Upper lobe of left lung (tissue), 6 donors: ENCODE data around the gene USP24. TPM values are rescaled to one million over a fixed set of nuclear protein-coding genes. Genes with fewer than 3 reads are reported as not detected.
A peak's percentile ranks its signal among the peaks of the same experiment; 100 is the strongest.

Source experiments
- ATAC-seq, 2 donors: fragments of 200-7000 bp; cut with Tn5 transposase; one replicate each; pipeline ENCODE4 v1.9.1; 2022; ENCODE audit warnings: mild to moderate bottlenecking in 2 of 2, moderate library complexity in 2 of 2; ENCODE audit not compliant: low FRiP score in 2 of 2
- DNase-seq, 2 donors: peaks; one replicate each; pipeline ENCODE4 v3.0.0-alpha.2; 2019 to 2020
- H3K27ac ChIP-seq, 4 donors: fragments of 200-600 bp; sonication (generic); one replicate each; pipeline ENCODE4 v1.5.1; 2016 to 2019
- H3K27me3 ChIP-seq, 4 donors: fragments of 200-600 bp; sonication (generic); one replicate each; pipeline ENCODE4 v1.5.1; 2017 to 2019
- H3K36me3 ChIP-seq, 4 donors: fragments of 200-600 bp; sonication (generic); one replicate each; pipeline ENCODE4 v1.5.1; 2016 to 2019
- H3K4me1 ChIP-seq, 4 donors: fragments of 200-600 bp; sonication (generic); one replicate each; pipeline ENCODE4 v1.5.1; 2018 to 2019
- H3K4me3 ChIP-seq, 4 donors: fragments of 200-600 bp; sonication (generic); one replicate each; pipeline ENCODE4 v1.5.1; 2017 to 2019; ENCODE audit warnings: mild to moderate bottlenecking in 2 of 4, moderate library complexity in 1 of 4
- H3K9me3 ChIP-seq, 4 donors: fragments of 200-600 bp; sonication (generic); one replicate each; pipeline ENCODE4 v1.5.1; 2018 to 2019
- CTCF ChIP-seq, 6 experiments: fragments of 450-650 bp in 4 of 6; fragments of 200-600 bp in 2 of 6; sonication (generic) in 2 of 6; IDR thresholded peaks; one replicate each; pipeline ENCODE4 v1.5.1; 2016 to 2019; ENCODE audit warnings: antibody characterized with exemption in 6 of 6
- EP300 ChIP-seq, 4 donors: sonication (generic); formaldehyde crosslinking; IDR thresholded peaks; one replicate each; pipeline ENCODE4 v1.5.1; 2017; ENCODE audit warnings: antibody characterized with exemption in 4 of 4, control low read depth in 2 of 4
- POLR2A ChIP-seq, 4 donors: fragments of 450-650 bp; IDR thresholded peaks; one replicate each; pipeline ENCODE4 v1.5.1; 2016 to 2017; ENCODE audit warnings: antibody characterized with exemption in 4 of 4, mild to moderate bottlenecking in 2 of 4
- POLR2AphosphoS5 ChIP-seq, 2 donors: sonication (generic); formaldehyde crosslinking; IDR thresholded peaks; one replicate each; pipeline ENCODE4 v1.5.1; 2017; ENCODE audit warnings: antibody characterized with exemption in 2 of 2
- WGBS, 2 donors: methylation state at CpG; one replicate each; pipeline ENCODE4 v1.1.5; 2017 to 2018; 5-methylcytosine and 5-hydroxymethylcytosine counted together
- total RNA-seq, 6 donors: library from RNA; depleted of rRNA in 4 of 6; stranded (reverse); fragments of >200 nt in 4 of 6; gene quantifications; one replicate each; pipeline versions ENCODE4 v1.1.0 to v1.2.1, GENCODE V29; 2016 to 2021
- donor health status: DM: no; HTN: no; CAD: no; lungs with moderate emphysema.
- donor health status: DM: no; HTN: yes; CAD: no; lungs with severe emphysema.

USP24 gene
- total RNA-seq, 6 donors from 2014 or later = 31.9 to 57.6 (median 41.9) TPM

GRCh38 chr1:55056632-55056992, 158.6 kb downstream of the USP24 start:
- 93% methylated on average over 10 to 20 of the region's 20 CpGs for WGBS, 2 donors
- H3K9me3 ChIP-seq = no peaks in the 10 kb centered on the region
- no peak overlapping the region for H3K27ac ChIP-seq
- peaks cover 0 to 35% (median 0%) of the 10 kb centered on the region in 4 donors for H3K36me3 ChIP-seq
- H3K4me3 ChIP-seq = no peak overlapping the region
- TF ChIP-seq EP300 (IDR thresholded peaks at IDR 0.05) = no peak
- no peak for TF ChIP-seq POLR2A (IDR thresholded peaks at IDR 0.05)
- no peak for TF ChIP-seq CTCF (IDR thresholded peaks at IDR 0.05)
- no peaks in the 10 kb centered on the region for H3K27me3 ChIP-seq
- peaks cover 0 to 5% (median 2%) of the 10 kb centered on the region in 4 donors for H3K4me1 ChIP-seq
- no peak for ATAC-seq
- DNase-seq = peak in 1 of 2 donors; percentile 77

GRCh38 chr1:55055951-55056631, 159.1 kb downstream of the USP24 start:
- Histone ChIP-seq H3K27me3 (no peaks in the 10 kb centered on the region), H3K4me3 (no peak overlapping the region), H3K36me3 (peaks cover 0 to 30% (median 0%) of the 10 kb centered on the region in 4 donors), H3K4me1 (peaks cover 0 to 5% (median 2%) of the 10 kb centered on the region in 4 donors), H3K9me3 (no peaks in the 10 kb centered on the region), H3K27ac (no peak overlapping the region)
- 87 to 94% methylated on average over 22 to 42 of the region's 42 CpGs for WGBS, 2 donors
- TF ChIP-seq EP300 (IDR thresholded peaks at IDR 0.05) (no peak), POLR2A (IDR thresholded peaks at IDR 0.05) (no peak), CTCF (IDR thresholded peaks at IDR 0.05) (no peak), POLR2AphosphoS5 (IDR thresholded peaks at IDR 0.05) (no peak)
- DNase-seq (peak in 1 of 2 donors; percentile 70), ATAC-seq (no peak)

GRCh38 chr1:55055084-55055882, 159.9 kb downstream of the USP24 start:
- H3K9me3 ChIP-seq = no peaks in the 10 kb centered on the region
- H3K4me1 ChIP-seq = peaks cover 0 to 5% (median 2%) of the 10 kb centered on the region in 4 donors
- peaks cover 0 to 30% (median 0%) of the 10 kb centered on the region in 4 donors for H3K36me3 ChIP-seq
- no peak overlapping the region for H3K27ac ChIP-seq
- TF ChIP-seq CTCF (IDR thresholded peaks at IDR 0.05) (no peak), POLR2AphosphoS5 (IDR thresholded peaks at IDR 0.05) (no peak), EP300 (IDR thresholded peaks at IDR 0.05) (no peak)
- H3K4me3 ChIP-seq = no peak overlapping the region
- 80 to 85% methylated on average over 9 to 12 of the region's 12 CpGs for WGBS, 2 donors
- DNase-seq (no peak), ATAC-seq (no peak)
- no peaks in the 10 kb centered on the region for H3K27me3 ChIP-seq

GRCh38 chr1:55054396-55054795, 160.8 kb downstream of the USP24 start:
- no peak for ATAC-seq

More at GRCh38 chr1:55054396-55054795, 160.8 kb downstream of the USP24 start:
- DNase-seq = no peak
- WGBS, 2 donors = 92 to 93% methylated on average over 5 of the region's 5 CpGs
- H3K36me3 ChIP-seq = peaks cover 0 to 32% (median 0%) of the 10 kb centered on the region in 4 donors
- no peaks in the 10 kb centered on the region for H3K9me3 ChIP-seq
- peak overlapping the region in 2 of 4 donors; percentile 78 for H3K27ac ChIP-seq
- H3K4me3 ChIP-seq = no peak overlapping the region
- H3K4me1 ChIP-seq = peaks cover 0 to 5% (median 2%) of the 10 kb centered on the region in 4 donors
- no peaks in the 10 kb centered on the region for H3K27me3 ChIP-seq
- no peak for TF ChIP-seq CTCF (IDR thresholded peaks at IDR 0.05)
- no peak for TF ChIP-seq POLR2A (IDR thresholded peaks at IDR 0.05)
- no peak for TF ChIP-seq EP300 (IDR thresholded peaks at IDR 0.05)
- no peak for TF ChIP-seq POLR2AphosphoS5 (IDR thresholded peaks at IDR 0.05)
